Trophoblast cell (in vitro differentiated cells and primary cell): Measurements from ENCODE around the gene PRPF40A.
"Not testable (repeated sequence)": the region's sequence is repeated elsewhere in the genome, so short reads cannot be mapped to it uniquely, and the experiment has no call there.

Source experiments
- DNase-seq, 2 donors: peaks; one replicate each; pipeline ENCODE4 v3.0.0-alpha.2; 2016
- H2AFZ ChIP-seq: 2 replicates; pipeline ENCODE4 v1.6.1; 2013; ENCODE audit warnings: low read length, moderate library complexity, mild to moderate bottlenecking; ENCODE audit not compliant: insufficient read depth, poor library complexity
- H2AK5ac ChIP-seq: 2 replicates; pipeline ENCODE4 v1.6.1; 2013; ENCODE audit warnings: mild to moderate bottlenecking, low read length
- H2BK120ac ChIP-seq: 2 replicates; pipeline ENCODE4 v1.6.1; 2013; ENCODE audit warnings: low read length, mild to moderate bottlenecking, moderate library complexity; ENCODE audit not compliant: insufficient read depth, poor library complexity
- H2BK12ac ChIP-seq: 2 replicates; pipeline ENCODE4 v1.6.1; 2013; ENCODE audit warnings: mild to moderate bottlenecking, low read length, moderate library complexity
- H2BK5ac ChIP-seq: 2 replicates; pipeline ENCODE4 v1.6.1; 2013; ENCODE audit warnings: low read length, low read depth, moderate library complexity, mild to moderate bottlenecking; ENCODE audit not compliant: poor library complexity
- H3K14ac ChIP-seq: 2 replicates; pipeline ENCODE4 v1.6.1; 2013; ENCODE audit warnings: mild to moderate bottlenecking, low read length
- H3K18ac ChIP-seq: 2 replicates; pipeline ENCODE4 v1.6.1; 2013; ENCODE audit warnings: mild to moderate bottlenecking, low read length
- H3K23ac ChIP-seq: 2 replicates; pipeline ENCODE4 v1.6.1; 2013; ENCODE audit warnings: low read length
- H3K27ac ChIP-seq: 2 replicates; pipeline ENCODE4 v1.5.1; 2013; ENCODE audit warnings: low read depth, mild to moderate bottlenecking, inconsistent platforms, low read length, moderate library complexity
- H3K27me3 ChIP-seq: 2 replicates; pipeline ENCODE4 v1.6.1; 2013; ENCODE audit warnings: inconsistent platforms, mild to moderate bottlenecking, low read length, moderate library complexity; ENCODE audit not compliant: insufficient read depth
- H3K36me3 ChIP-seq, 2 experiments: 1 replicate in 1 of 2; 2 replicates in 1 of 2; pipeline ENCODE4 v1.6.1; 2013; ENCODE audit warnings: low read length in 2 of 2, mild to moderate bottlenecking in 2 of 2, moderate library complexity in 1 of 2; ENCODE audit not compliant: insufficient read depth in 2 of 2, control insufficient read depth in 1 of 2
- H3K4ac ChIP-seq: 2 replicates; pipeline ENCODE4 v1.6.1; 2013; ENCODE audit warnings: low read depth, mild to moderate bottlenecking, low read length, moderate library complexity
- H3K4me1 ChIP-seq, 2 experiments: 1 replicate in 1 of 2; 2 replicates in 1 of 2; pipeline ENCODE4 v1.6.1; 2013; ENCODE audit warnings: low read length in 2 of 2, mild to moderate bottlenecking in 2 of 2, moderate library complexity in 1 of 2; ENCODE audit not compliant: insufficient read depth in 2 of 2, control insufficient read depth in 1 of 2
- H3K4me2 ChIP-seq: 2 replicates; pipeline ENCODE4 v1.6.1; 2013; ENCODE audit warnings: inconsistent platforms, mild to moderate bottlenecking, low read length, moderate library complexity
- H3K4me3 ChIP-seq: 2 replicates; pipeline ENCODE4 v1.5.1; 2013; ENCODE audit warnings: mild to moderate bottlenecking, low read depth, low read length, inconsistent platforms
- H3K79me1 ChIP-seq: one replicate; pipeline ENCODE4 v1.6.1; 2013; ENCODE audit warnings: low read length
- H3K79me2 ChIP-seq: 2 replicates; pipeline ENCODE4 v1.6.1; 2013; ENCODE audit warnings: low read length, mild to moderate bottlenecking; ENCODE audit not compliant: control insufficient read depth, insufficient read depth, poor library complexity
- H3K9ac ChIP-seq: 2 replicates; pipeline ENCODE4 v1.6.1; 2013; ENCODE audit warnings: mild to moderate bottlenecking, low read length
- H3K9me3 ChIP-seq: 2 replicates; pipeline ENCODE4 v1.6.1; 2013; ENCODE audit warnings: low read depth, mild to moderate bottlenecking, control low read depth, inconsistent platforms, low read length; ENCODE audit not compliant: insufficient read depth
- H4K12ac ChIP-seq: 2 replicates; pipeline ENCODE4 v1.6.1; 2013; ENCODE audit warnings: low read depth, mild to moderate bottlenecking, low read length, moderate library complexity
- H4K8ac ChIP-seq: 2 replicates; pipeline ENCODE4 v1.6.1; 2013; ENCODE audit warnings: low read depth, mild to moderate bottlenecking, low read length, moderate library complexity
- H4K91ac ChIP-seq: one replicate; pipeline ENCODE4 v1.6.1; 2013; ENCODE audit warnings: low read depth, mild to moderate bottlenecking, low read length, moderate library complexity
- whole genome bisulfite sequencing: extraction: QIAGEN DNeasy Blood & Tissue Kit; methylation state at CpG from one replicate; pipeline ENCODE4 v1.1.7; 2013; ENCODE audit warnings: missing lambda C conversion rate; ENCODE audit not compliant: insufficient read length, insufficient coverage; ENCODE audit errors: extremely low coverage; 5-methylcytosine and 5-hydroxymethylcytosine counted together

PRPF40A gene

GRCh38 chr2:152747751-152748150 is 30.5 kb upstream of the PRPF40A start:
- not testable (repeated sequence) for H3K79me1 ChIP-seq, H2AFZ ChIP-seq, H3K4me3 ChIP-seq, H3K27me3 ChIP-seq, H3K9ac ChIP-seq, H3K4me2 ChIP-seq, H4K12ac ChIP-seq, H2BK120ac ChIP-seq, H2AK5ac ChIP-seq, H3K4ac ChIP-seq, H3K18ac ChIP-seq, H3K36me3 ChIP-seq, H3K4me1 ChIP-seq, H2BK5ac ChIP-seq, H4K8ac ChIP-seq, H3K23ac ChIP-seq, H2BK12ac ChIP-seq, H3K14ac ChIP-seq, H3K27ac ChIP-seq, H3K9me3 ChIP-seq, H3K79me2 ChIP-seq, H4K91ac ChIP-seq
- DNase-seq: peak; percentile 64 to 78
- no CpG with 5 or more reads among the region's 4 CpGs for WGBS

DNA sequence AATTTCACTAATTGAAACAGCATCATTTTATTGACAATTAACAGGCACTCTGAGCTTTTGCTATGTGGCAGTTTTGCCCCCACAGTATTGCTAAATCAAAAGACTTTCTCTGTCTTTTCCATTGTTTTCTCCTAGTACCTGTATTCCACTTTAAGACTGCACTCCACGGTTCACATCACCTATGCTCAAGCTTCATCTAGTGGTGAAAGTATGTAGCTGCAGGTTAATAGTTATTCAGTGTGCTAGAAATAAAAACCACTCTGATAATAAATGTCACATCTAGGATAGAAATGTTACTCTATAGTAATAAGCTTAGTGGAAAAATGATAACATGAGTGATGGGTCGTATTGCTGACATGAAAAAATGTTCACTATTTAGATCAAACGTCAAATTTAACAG is 25.7 kb upstream of the PRPF40A start:
- no peak overlapping the region for H2AK5ac ChIP-seq
- no peak overlapping the region for H2AFZ ChIP-seq
- H3K79me2 ChIP-seq: no peaks in the 10 kb centered on the region
- H2BK5ac ChIP-seq: no peak overlapping the region
- peaks cover 0 to 3% of the 10 kb centered on the region in 2 experiments for H3K4me1 ChIP-seq
- no peaks in the 10 kb centered on the region for H3K27me3 ChIP-seq
- no peak overlapping the region for H3K23ac ChIP-seq
- no peaks in the 10 kb centered on the region for H3K79me1 ChIP-seq
- H3K9me3 ChIP-seq: peaks cover 3% of the 10 kb centered on the region
- DNase-seq: peak in 1 of 2 donors; percentile 45
- WGBS: no CpG with 5 or more reads among the region's 3 CpGs
- H3K18ac ChIP-seq: no peak overlapping the region
- H2BK12ac ChIP-seq: no peak overlapping the region
- no peak overlapping the region for H3K14ac ChIP-seq
- no peak overlapping the region for H3K4ac ChIP-seq
- H4K12ac ChIP-seq: no peak overlapping the region
- no peak overlapping the region for H4K91ac ChIP-seq
- peaks cover 12 to 15% of the 10 kb centered on the region in 2 experiments for H3K36me3 ChIP-seq
- no peak overlapping the region for H4K8ac ChIP-seq
- no peak overlapping the region for H3K27ac ChIP-seq
- H3K4me2 ChIP-seq: no peak overlapping the region
- no peak overlapping the region for H2BK120ac ChIP-seq
- no peak overlapping the region for H3K9ac ChIP-seq
- H3K4me3 ChIP-seq: no peak overlapping the region

GRCh38 chr2:152740743-152741328 is 23.6 kb upstream of the PRPF40A start:
- Histone ChIP-seq H3K27me3 (no peaks in the 10 kb centered on the region), H3K4ac (no peak overlapping the region), H3K23ac (no peak overlapping the region), H4K91ac (no peak overlapping the region), H2AFZ (no peak overlapping the region), H4K8ac (no peak overlapping the region), H3K4me3 (no peak overlapping the region), H2BK120ac (no peak overlapping the region), H3K9ac (no peak overlapping the region), H3K27ac (no peak overlapping the region), H3K36me3 (peaks cover 9 to 20% of the 10 kb centered on the region in 2 experiments), H3K4me2 (no peak overlapping the region), H2BK12ac (no peak overlapping the region), H3K79me1 (no peaks in the 10 kb centered on the region), H3K79me2 (no peaks in the 10 kb centered on the region), H3K9me3 (peaks cover 3% of the 10 kb centered on the region), H3K14ac (no peak overlapping the region), H4K12ac (no peak overlapping the region), H2BK5ac (no peak overlapping the region), H2AK5ac (no peak overlapping the region), H3K4me1 (no peaks in the 10 kb centered on the region), H3K18ac (no peak overlapping the region)
- DNase-seq: peak in 1 of 2 donors; percentile 78
- WGBS: no CpG with 5 or more reads among the region's 2 CpGs

DNA sequence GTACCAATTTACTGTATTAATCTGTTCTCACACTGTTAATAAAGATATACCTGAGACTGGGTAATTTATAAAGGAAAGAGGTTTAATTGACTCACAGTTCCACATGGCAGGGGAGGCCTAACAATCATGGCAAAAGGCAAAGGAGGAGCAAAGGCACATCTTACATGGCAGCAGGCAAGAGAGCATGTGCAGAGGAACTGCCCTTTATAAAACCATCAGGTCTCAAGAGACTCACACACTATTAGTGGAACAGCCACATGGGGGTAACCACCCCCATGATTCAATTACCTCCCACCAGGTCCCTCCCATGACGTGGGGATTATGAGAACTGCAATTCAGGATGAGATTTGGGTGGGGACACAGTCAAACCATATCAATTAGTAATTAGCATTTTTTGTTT is 22.4 kb upstream of the PRPF40A start:
- H3K79me2 ChIP-seq, H3K79me1 ChIP-seq, H2BK120ac ChIP-seq, H3K9me3 ChIP-seq, H2BK5ac ChIP-seq, H3K4me3 ChIP-seq, H4K8ac ChIP-seq, H3K18ac ChIP-seq, H3K27ac ChIP-seq, H3K9ac ChIP-seq, H3K4ac ChIP-seq, H2AFZ ChIP-seq, H3K23ac ChIP-seq, H4K91ac ChIP-seq, H3K27me3 ChIP-seq, H3K14ac ChIP-seq, H2AK5ac ChIP-seq, H2BK12ac ChIP-seq, DNase-seq, H4K12ac ChIP-seq, H3K4me1 ChIP-seq, H3K4me2 ChIP-seq: not testable (repeated sequence)
- peaks cover 9 to 20% of the 10 kb centered on the region in 2 experiments for H3K36me3 ChIP-seq
- no CpG with 5 or more reads among the region's 1 CpG for WGBS
